ENCODE data around the gene CHCHD3. TPM values are rescaled to one million over a fixed set of nuclear protein-coding genes. Genes with fewer than 3 reads are reported as not detected.

Gene CHCHD3
- total RNA-seq, 1 experiment from 2014 or later: 89.9 TPM

GRCh38 chr7:132800522-132800921, 281.4 kb downstream of the CHCHD3 start:
- no peaks in the 10 kb centered on the region for H3K36me3 Mint-ChIP-seq (ENCODE audit: insufficient read depth, unreplicated experiment)
- intact Hi-C loops (cut with micrococcal nuclease; ENCODE audit: unreplicated experiment): no loop called here
- no TSS peak for BruUV-seq (replicated peaks)
- H3K4me1 Mint-ChIP-seq (ENCODE audit: low read depth, unreplicated experiment): peaks cover 24% of the 10 kb centered on the region
- DNase-seq: no peak
- CTCF ChIA-PET: no interaction called here
- no peaks in the 10 kb centered on the region for H3K9me3 Mint-ChIP-seq (ENCODE audit: low read depth, unreplicated experiment)
- H3K27ac Mint-ChIP-seq (ENCODE audit: unreplicated experiment): no peak overlapping the region
- no peaks in the 10 kb centered on the region for H3K27me3 Mint-ChIP-seq (ENCODE audit: unreplicated experiment)
- no peak overlapping the region for H3K4me3 Mint-ChIP-seq (ENCODE audit: low read depth, unreplicated experiment)
- no peak for TF ChIP-seq CTCF (IDR thresholded peaks at IDR 0.05; ENCODE audit: unreplicated experiment)

- H3K4me1 Mint-ChIP-seq (ENCODE audit: low read depth, unreplicated experiment): peaks cover 24% of the 10 kb centered on the region
- no peak overlapping the region for H3K4me3 Mint-ChIP-seq (ENCODE audit: low read depth, unreplicated experiment)
- no TSS peak for BruUV-seq (replicated peaks)
These were observed 282.8 kb downstream of the CHCHD3 start for GRCh38 chr7:132799081-132799413.

GRCh38 chr7:132797152-132797551, 284.7 kb downstream of the CHCHD3 start:
- no peaks in the 10 kb centered on the region for H3K36me3 Mint-ChIP-seq (ENCODE audit: insufficient read depth, unreplicated experiment)
- no peak overlapping the region for H3K27ac Mint-ChIP-seq (ENCODE audit: unreplicated experiment)
- DNase-seq: no peak
- BruUV-seq (replicated peaks): no TSS peak
- intact Hi-C loops (cut with micrococcal nuclease; ENCODE audit: unreplicated experiment): no loop called here
- H3K27me3 Mint-ChIP-seq (ENCODE audit: unreplicated experiment): no peaks in the 10 kb centered on the region
- H3K9me3 Mint-ChIP-seq (ENCODE audit: low read depth, unreplicated experiment): no peaks in the 10 kb centered on the region
- CTCF ChIA-PET: interaction anchor here (0.6 kb wide), 1 partner anchor 1384 kb away, joined by 3 read pairs; no protein-coding TSS in a partner anchor
- H3K4me1 Mint-ChIP-seq (ENCODE audit: low read depth, unreplicated experiment): peaks cover 24% of the 10 kb centered on the region
- no peak overlapping the region for H3K4me3 Mint-ChIP-seq (ENCODE audit: low read depth, unreplicated experiment)
- no peak for TF ChIP-seq CTCF (IDR thresholded peaks at IDR 0.05; ENCODE audit: unreplicated experiment)

More at GRCh38 chr7:132799081-132799413, 282.8 kb downstream of the CHCHD3 start:
- Mint-ChIP-seq H3K27ac (ENCODE audit: unreplicated experiment) (no peak overlapping the region), H3K36me3 (ENCODE audit: insufficient read depth, unreplicated experiment) (no peaks in the 10 kb centered on the region), H3K9me3 (ENCODE audit: low read depth, unreplicated experiment) (no peaks in the 10 kb centered on the region), H3K27me3 (ENCODE audit: unreplicated experiment) (no peaks in the 10 kb centered on the region)
- DNase-seq: no peak
- TF ChIP-seq CTCF (IDR thresholded peaks at IDR 0.05; ENCODE audit: unreplicated experiment): no peak
- intact Hi-C loops (cut with micrococcal nuclease; ENCODE audit: unreplicated experiment): no loop called here
- CTCF ChIA-PET: interaction anchor here (0.6 kb wide), 1 partner anchor 31 kb away, joined by 5 read pairs; no protein-coding TSS in a partner anchor

- BruUV-seq (replicated peaks): no TSS peak
- no peak for TF ChIP-seq CTCF (IDR thresholded peaks at IDR 0.05; ENCODE audit: unreplicated experiment)
- CTCF ChIA-PET: no interaction called here
- Mint-ChIP-seq H3K4me3 (ENCODE audit: low read depth, unreplicated experiment) (no peak overlapping the region), H3K27me3 (ENCODE audit: unreplicated experiment) (no peaks in the 10 kb centered on the region), H3K27ac (ENCODE audit: unreplicated experiment) (no peak overlapping the region), H3K36me3 (ENCODE audit: insufficient read depth, unreplicated experiment) (no peaks in the 10 kb centered on the region), H3K4me1 (ENCODE audit: low read depth, unreplicated experiment) (peaks cover 3% of the 10 kb centered on the region), H3K9me3 (ENCODE audit: low read depth, unreplicated experiment) (no peaks in the 10 kb centered on the region)
- DNase-seq: no peak
- intact Hi-C loops (cut with micrococcal nuclease; ENCODE audit: unreplicated experiment): no loop called here
These were observed 288.4 kb downstream of the CHCHD3 start for GRCh38 chr7:132793474-132793873.

All from Calu3 (cell line).